ENCODE data around the gene PARM1. TPM values are rescaled to one million over a fixed set of nuclear protein-coding genes. Genes with fewer than 3 reads are reported as not detected.

PARM1 gene
- polyA plus RNA-seq, 3 donors, result 0.06 to 0.54 (median 0.27) TPM

DNA sequence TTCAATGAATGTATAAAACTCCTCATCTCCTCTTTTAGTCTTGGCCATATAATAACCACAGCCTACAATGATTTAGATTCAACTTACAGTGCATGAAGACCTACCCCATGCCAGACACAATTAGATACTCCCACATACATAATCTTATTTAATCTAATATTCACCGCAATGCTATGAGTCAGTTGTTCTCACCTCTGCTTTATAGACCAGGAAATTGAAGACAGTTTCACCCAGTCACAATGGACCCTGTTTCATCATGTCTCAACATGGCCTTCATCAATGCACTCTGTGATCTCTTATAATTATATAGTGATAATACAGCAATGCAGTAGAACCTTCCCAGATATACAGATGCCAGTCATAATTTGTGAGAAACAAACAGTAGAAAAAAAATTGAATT is 148.6 kb downstream of the PARM1 start:
- no peak for DNase-seq
- Histone ChIP-seq H3K79me2 (ENCODE audit: insufficient read depth, low read length) (no peaks in the 10 kb centered on the region), H3K4me2 (replicated peaks; ENCODE audit: extremely low read depth, low read length, poor library complexity, severe bottlenecking) (no peak overlapping the region), H3K9me3 (replicated peaks in 1 of 2; ENCODE audit: control insufficient read depth in 1 of 2, insufficient read depth in 1 of 2, low read length in 2 of 2) (peaks cover 0 to 8% of the 10 kb centered on the region in 2 donors), H3K27ac (ENCODE audit: low read depth in 1 of 2, low read length in 2 of 2) (no peak overlapping the region), H4K20me1 (ENCODE audit: insufficient read depth, low read length) (no peaks in the 10 kb centered on the region), H2AFZ (ENCODE audit: insufficient read depth, low read depth, low read length, poor library complexity, severe bottlenecking) (no peak overlapping the region), H3K27me3 (ENCODE audit: control insufficient read depth in 2 of 2, insufficient read depth in 2 of 2, low read length in 2 of 2) (no peaks in the 10 kb centered on the region), H3K9ac (ENCODE audit: insufficient read depth, low read length, poor library complexity, severe bottlenecking) (no peak overlapping the region), H3K4me3 (replicated peaks in 1 of 3; ENCODE audit: low read depth in 2 of 3, low read length in 3 of 3) (no peak overlapping the region), H3K4me1 (ENCODE audit: control insufficient read depth in 1 of 2, insufficient read depth in 2 of 2, low read length in 2 of 2) (no peaks in the 10 kb centered on the region), H3K36me3 (replicated peaks in 1 of 2; ENCODE audit: control insufficient read depth in 1 of 2, insufficient read depth in 2 of 2, low read length in 2 of 2) (no peaks in the 10 kb centered on the region)
- Mint-ChIP-seq H3K9me3 (peaks cover 0 to 10% (median 5%) of the 10 kb centered on the region in 7 donors), H3K4me3 (no peak overlapping the region), H3K4me1 (no peaks in the 10 kb centered on the region), H3K27me3 (ENCODE audit: low read depth in 3 of 3) (peaks cover 0 to 3% (median 2%) of the 10 kb centered on the region in 3 donors), H3K27ac (no peak overlapping the region), H3K36me3 (no peaks in the 10 kb centered on the region)
- intact Hi-C loops (cut with micrococcal nuclease), result no loop called here
- WGBS (ENCODE audit: insufficient coverage), result 80% methylated on average over 1 of the region's 1 CpG
- TF ChIP-seq, protein P1, sequence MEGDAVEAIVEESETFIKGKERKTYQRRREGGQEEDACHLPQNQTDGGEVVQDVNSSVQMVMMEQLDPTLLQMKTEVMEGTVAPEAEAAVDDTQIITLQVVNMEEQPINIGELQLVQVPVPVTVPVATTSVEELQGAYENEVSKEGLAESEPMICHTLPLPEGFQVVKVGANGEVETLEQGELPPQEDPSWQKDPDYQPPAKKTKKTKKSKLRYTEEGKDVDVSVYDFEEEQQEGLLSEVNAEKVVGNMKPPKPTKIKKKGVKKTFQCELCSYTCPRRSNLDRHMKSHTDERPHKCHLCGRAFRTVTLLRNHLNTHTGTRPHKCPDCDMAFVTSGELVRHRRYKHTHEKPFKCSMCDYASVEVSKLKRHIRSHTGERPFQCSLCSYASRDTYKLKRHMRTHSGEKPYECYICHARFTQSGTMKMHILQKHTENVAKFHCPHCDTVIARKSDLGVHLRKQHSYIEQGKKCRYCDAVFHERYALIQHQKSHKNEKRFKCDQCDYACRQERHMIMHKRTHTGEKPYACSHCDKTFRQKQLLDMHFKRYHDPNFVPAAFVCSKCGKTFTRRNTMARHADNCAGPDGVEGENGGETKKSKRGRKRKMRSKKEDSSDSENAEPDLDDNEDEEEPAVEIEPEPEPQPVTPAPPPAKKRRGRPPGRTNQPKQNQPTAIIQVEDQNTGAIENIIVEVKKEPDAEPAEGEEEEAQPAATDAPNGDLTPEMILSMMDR (IDR thresholded peaks at IDR 0.05), result no peak

DNA sequence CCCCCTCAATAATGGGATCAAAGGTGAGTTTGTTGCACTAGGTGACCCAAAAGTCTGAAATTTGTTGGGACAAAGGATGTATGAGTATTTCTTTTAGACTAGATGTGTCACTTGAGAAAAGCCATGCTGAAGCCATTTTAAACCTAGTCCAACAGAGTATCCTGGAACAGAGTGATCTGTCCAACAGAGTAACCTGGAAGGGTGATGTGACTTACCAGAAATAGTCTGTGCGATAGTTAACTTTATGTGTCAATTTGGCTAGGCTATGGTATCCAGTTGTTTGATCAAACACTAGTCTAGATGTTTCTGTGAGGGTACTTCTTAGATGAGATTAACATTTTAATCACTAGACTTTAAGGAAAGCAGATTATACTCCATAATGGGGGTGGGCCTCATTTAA is 154.5 kb downstream of the PARM1 start:
- Histone ChIP-seq H3K4me3 (replicated peaks in 1 of 3; ENCODE audit: low read depth in 2 of 3, low read length in 3 of 3) (no peak overlapping the region), H3K27me3 (ENCODE audit: control insufficient read depth in 2 of 2, insufficient read depth in 2 of 2, low read length in 2 of 2) (no peaks in the 10 kb centered on the region), H3K9ac (ENCODE audit: insufficient read depth, low read length, poor library complexity, severe bottlenecking) (no peak overlapping the region), H4K20me1 (ENCODE audit: insufficient read depth, low read length) (no peaks in the 10 kb centered on the region), H3K4me2 (replicated peaks; ENCODE audit: extremely low read depth, low read length, poor library complexity, severe bottlenecking) (no peak overlapping the region), H3K9me3 (replicated peaks in 1 of 2; ENCODE audit: control insufficient read depth in 1 of 2, insufficient read depth in 1 of 2, low read length in 2 of 2) (peaks cover 0 to 8% of the 10 kb centered on the region in 2 donors), H3K27ac (ENCODE audit: low read depth in 1 of 2, low read length in 2 of 2) (no peak overlapping the region), H2AFZ (ENCODE audit: insufficient read depth, low read depth, low read length, poor library complexity, severe bottlenecking) (no peak overlapping the region), H3K4me1 (ENCODE audit: control insufficient read depth in 1 of 2, insufficient read depth in 2 of 2, low read length in 2 of 2) (no peaks in the 10 kb centered on the region), H3K36me3 (replicated peaks in 1 of 2; ENCODE audit: control insufficient read depth in 1 of 2, insufficient read depth in 2 of 2, low read length in 2 of 2) (no peaks in the 10 kb centered on the region), H3K79me2 (ENCODE audit: insufficient read depth, low read length) (no peaks in the 10 kb centered on the region)
- no peaks in the 10 kb centered on the region for H3K27me3 Mint-ChIP-seq (ENCODE audit: low read depth in 3 of 3)
- no peaks in the 10 kb centered on the region for H3K4me1 Mint-ChIP-seq
- H3K36me3 Mint-ChIP-seq, result no peaks in the 10 kb centered on the region
- no peak overlapping the region for H3K4me3 Mint-ChIP-seq
- WGBS (ENCODE audit: insufficient coverage), result no CpG with 5 or more reads among the region's 1 CpG
- H3K9me3 Mint-ChIP-seq, result peaks cover 0 to 6% (median 0%) of the 10 kb centered on the region in 7 donors
- H3K27ac Mint-ChIP-seq, result no peak overlapping the region
- intact Hi-C loops (cut with micrococcal nuclease), result no loop called here
- DNase-seq, result no peak
- TF ChIP-seq, protein P1 (IDR thresholded peaks at IDR 0.05), result no peak
